Effector memory CD4-positive, alpha-beta T cell (primary cell): Measurements from ENCODE around the gene PXK.
A peak's percentile ranks its signal among the peaks of the same experiment; 100 is the strongest.

Source experiments
- DNase-seq, 3 donors: peaks; one replicate each; pipeline ENCODE4 v3.0.0-alpha.2; 2020
- H3K27ac ChIP-seq: 2 replicates; pipeline ENCODE4 v1.7.0; 2013; ENCODE audit warnings: mild to moderate bottlenecking, low read length, moderate library complexity; ENCODE audit not compliant: insufficient read depth, poor library complexity, severe bottlenecking
- H3K27me3 ChIP-seq: replicated peaks from 2 replicates; pipeline ENCODE4 v1.7.0; 2013; ENCODE audit warnings: mild to moderate bottlenecking, low read length; ENCODE audit not compliant: insufficient read depth, control insufficient read depth, poor library complexity, severe bottlenecking
- H3K36me3 ChIP-seq: 2 replicates; pipeline ENCODE4 v1.7.0; 2013; ENCODE audit warnings: mild to moderate bottlenecking, low read length, moderate library complexity; ENCODE audit not compliant: control insufficient read depth, insufficient read depth
- H3K4me1 ChIP-seq: 2 replicates; pipeline ENCODE4 v1.7.0; 2013; ENCODE audit warnings: low read length, mild to moderate bottlenecking; ENCODE audit not compliant: control insufficient read depth, insufficient read depth, poor library complexity, severe bottlenecking
- H3K4me3 ChIP-seq: 2 replicates; pipeline ENCODE4 v1.7.0; 2013; ENCODE audit warnings: low read length, low read depth, mild to moderate bottlenecking; ENCODE audit not compliant: insufficient read depth, poor library complexity, severe bottlenecking
- H3K9me3 ChIP-seq: 2 replicates; pipeline ENCODE4 v1.7.0; 2013; ENCODE audit warnings: mild to moderate bottlenecking, low read length, moderate library complexity; ENCODE audit not compliant: control insufficient read depth

Gene PXK

DNA sequence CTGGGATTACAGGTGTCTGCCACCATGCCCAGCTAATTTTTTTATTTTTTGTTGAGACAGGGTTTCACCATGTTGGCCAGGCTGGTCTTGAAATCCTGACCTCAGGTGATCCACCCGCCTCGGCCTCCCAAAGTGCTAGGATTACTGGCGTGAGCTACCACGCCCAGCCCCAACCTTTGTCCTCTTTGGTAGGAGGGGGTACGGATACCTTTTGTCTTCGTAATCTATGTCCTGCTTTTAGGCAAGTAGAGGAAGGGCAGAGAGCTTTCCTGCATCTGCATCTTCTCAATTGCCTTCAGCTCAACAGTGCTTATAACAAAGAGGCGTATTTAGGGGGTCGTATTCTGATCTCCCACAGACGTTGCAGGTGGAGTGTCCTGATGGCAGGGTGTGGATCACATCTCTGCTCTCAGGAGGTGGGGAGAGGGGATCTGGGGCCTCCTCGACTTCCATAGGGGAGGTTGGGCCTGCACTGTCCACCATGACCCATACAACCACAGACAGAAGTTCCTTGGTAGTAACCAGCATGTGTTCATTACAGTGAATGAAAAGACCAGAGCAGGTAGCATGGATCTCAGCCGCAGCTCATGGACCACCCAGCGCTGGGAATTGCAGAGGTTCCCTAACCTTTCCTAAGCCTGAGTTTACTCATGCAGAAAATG, 137.8 kb downstream of the PXK start:
- DNase-seq, result no peak
- Histone ChIP-seq H3K27ac (no peak overlapping the region), H3K4me3 (no peak overlapping the region), H3K27me3 (no peaks in the 10 kb centered on the region), H3K4me1 (peaks cover 12% of the 10 kb centered on the region), H3K36me3 (no peaks in the 10 kb centered on the region), H3K9me3 (no peaks in the 10 kb centered on the region)

DNA sequence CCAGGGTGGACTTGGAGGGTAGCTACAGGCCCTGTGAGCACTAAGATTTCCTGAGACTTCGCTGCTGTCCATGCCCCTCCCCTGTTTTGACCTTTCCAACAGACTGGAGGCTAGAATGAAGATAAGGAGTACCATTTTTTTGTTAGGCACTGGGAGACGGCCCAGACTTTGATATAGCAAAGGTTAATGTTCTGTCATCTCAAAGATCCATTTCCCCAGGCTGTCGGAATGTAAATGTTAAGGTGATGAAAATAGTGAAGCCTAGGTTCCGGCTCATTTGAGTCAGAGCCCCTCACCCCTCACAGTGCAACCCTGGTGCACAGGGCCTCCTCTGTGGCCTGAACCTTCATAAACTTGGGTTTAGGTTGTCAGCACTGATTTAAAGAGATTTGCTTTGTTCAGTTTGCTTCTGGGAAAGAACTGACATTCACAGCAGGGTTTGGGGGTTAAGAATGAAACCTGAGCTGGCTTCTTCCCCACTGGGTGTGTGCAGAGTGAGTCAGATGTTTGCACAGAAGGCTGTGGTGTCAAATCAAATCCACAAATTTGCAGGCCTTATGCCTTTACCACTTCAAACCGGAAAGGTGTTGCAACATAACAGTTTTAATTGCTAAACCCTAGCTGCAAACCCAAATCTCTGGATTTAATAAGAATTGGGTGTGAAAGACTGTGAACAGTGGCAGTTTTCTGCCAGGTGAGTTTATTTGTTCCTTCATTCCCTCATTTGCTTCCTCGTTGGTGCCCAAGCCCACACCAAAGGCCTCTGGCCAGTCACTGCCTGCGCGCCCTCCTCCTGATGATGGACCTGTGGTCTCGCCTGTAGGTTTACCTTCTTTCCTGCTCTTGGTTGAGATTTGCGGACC, 138.6 kb downstream of the PXK start:
- Histone ChIP-seq H3K36me3 (no peaks in the 10 kb centered on the region), H3K9me3 (no peaks in the 10 kb centered on the region), H3K27me3 (no peaks in the 10 kb centered on the region), H3K4me3 (no peak overlapping the region), H3K27ac (peak overlapping the region; percentile 18), H3K4me1 (peaks cover 12% of the 10 kb centered on the region)
- DNase-seq, result no peak

DNA sequence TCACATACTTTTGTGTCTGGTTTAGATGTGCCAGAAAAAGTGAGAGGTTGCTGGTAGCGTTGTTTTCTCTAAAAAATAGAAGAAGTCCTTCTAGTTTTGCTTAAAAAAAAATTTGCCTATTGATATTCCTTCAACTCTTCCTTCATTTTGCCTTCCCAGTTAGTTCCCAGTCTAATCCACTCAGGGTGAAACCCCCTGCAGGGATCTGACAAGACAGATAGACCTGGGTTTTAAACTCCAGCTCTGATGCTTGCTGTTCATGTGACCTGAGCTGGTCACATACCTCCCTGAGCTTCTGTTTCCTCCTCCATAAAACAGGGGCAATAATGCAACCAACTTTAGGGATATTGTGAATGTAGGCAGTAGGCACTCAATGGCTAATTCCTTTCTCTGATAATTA, 140.6 kb downstream of the PXK start:
- no peaks in the 10 kb centered on the region for H3K9me3 ChIP-seq

DNA sequence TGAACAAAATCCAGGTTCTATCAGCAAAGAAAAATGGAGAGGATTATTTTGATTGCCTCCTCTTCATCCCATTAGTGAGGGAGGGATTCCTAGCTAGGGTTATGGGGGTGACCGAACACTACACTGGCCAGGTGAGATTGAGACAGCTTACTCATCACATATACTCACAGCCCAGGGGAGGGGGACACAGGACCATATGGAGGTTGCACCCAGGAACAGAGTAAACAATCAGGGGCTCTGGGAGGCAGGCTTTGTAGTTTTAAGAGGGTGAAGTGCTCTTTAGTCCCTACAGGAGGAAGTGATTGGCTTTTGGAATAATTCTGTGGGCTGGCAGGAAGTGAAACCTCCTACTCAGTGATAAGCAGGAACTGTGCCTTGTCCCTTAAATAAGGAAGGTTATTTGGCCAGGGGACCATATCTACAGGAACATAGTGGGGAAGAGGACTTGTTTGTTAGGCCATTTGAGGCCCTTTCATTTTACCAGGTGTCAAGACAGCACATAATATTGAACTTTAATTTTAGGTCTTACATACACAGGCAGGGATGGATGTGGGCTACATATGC, 141.7 kb downstream of the PXK start:
- no peaks in the 10 kb centered on the region for H3K9me3 ChIP-seq
- no peak for DNase-seq
- no peaks in the 10 kb centered on the region for H3K36me3 ChIP-seq
- H3K4me1 ChIP-seq, result peaks cover 12% of the 10 kb centered on the region
- H3K4me3 ChIP-seq, result no peak overlapping the region
- H3K27me3 ChIP-seq, result no peaks in the 10 kb centered on the region
- H3K27ac ChIP-seq, result no peak overlapping the region

More for the DNA sequence above, 140.6 kb downstream of the PXK start:
- Histone ChIP-seq H3K4me3 (no peak overlapping the region), H3K4me1 (peaks cover 12% of the 10 kb centered on the region), H3K27ac (no peak overlapping the region), H3K27me3 (no peaks in the 10 kb centered on the region), H3K36me3 (no peaks in the 10 kb centered on the region)
- DNase-seq, result no peak

DNA sequence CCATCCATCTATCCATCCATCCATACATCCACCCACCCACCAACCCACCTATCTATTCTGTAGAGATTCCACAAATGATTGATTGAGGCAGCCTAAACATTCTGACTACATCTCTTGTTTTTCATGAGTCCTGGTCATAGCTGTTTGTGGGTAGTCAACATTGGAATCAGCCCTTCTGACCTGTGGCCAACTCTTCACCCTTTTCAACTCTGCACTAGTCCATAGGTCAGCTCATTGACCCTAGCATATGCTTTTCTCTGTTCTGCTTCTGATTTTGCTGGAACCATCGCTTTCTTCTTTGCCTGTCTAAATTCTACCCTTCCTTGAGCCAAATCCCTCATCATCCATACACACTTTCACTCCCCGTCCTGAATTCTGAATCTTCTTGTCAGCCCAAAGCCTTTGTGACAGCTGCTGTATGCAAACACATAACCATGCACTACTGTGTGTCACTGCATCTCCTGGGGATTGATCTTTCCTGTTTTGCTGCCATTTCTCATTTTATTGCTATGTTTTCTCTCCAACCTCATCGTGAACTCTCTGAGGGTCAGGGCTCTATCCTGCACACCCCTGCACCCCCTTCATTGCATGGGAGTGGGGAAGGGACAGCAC, 142.4 kb downstream of the PXK start:
- Histone ChIP-seq H3K4me3 (no peak overlapping the region), H3K27me3 (no peaks in the 10 kb centered on the region), H3K36me3 (no peaks in the 10 kb centered on the region), H3K9me3 (no peaks in the 10 kb centered on the region), H3K4me1 (peaks cover 12% of the 10 kb centered on the region), H3K27ac (no peak overlapping the region)
- no peak for DNase-seq
